DOHH2 (cell line): ENCODE data around the gene ADCY4.

Experiments
- H3F3A ChIP-seq: fragments of 200-600 bp; sonication (generic), shearing (Covaris generic); 2 replicates; pipeline ENCODE4 v1.6.0; 2016; ENCODE audit warnings: antibody characterized with exemption, mild to moderate bottlenecking; ENCODE audit not compliant: control insufficient read depth, insufficient read depth
- H3K27ac ChIP-seq: fragments of 200-600 bp; sonication (generic); 2 replicates; pipeline ENCODE4 v1.5.1; 2014; ENCODE audit warnings: low read depth, mild to moderate bottlenecking, low read length, moderate library complexity
- H3K27me3 ChIP-seq: fragments of 200-600 bp; sonication (generic); 2 replicates; pipeline ENCODE4 v1.6.1; 2014; ENCODE audit warnings: mild to moderate bottlenecking, low read length, mixed read lengths; ENCODE audit not compliant: control insufficient read depth
- H3K36me3 ChIP-seq: fragments of 200-600 bp; sonication (generic); 2 replicates; pipeline ENCODE4 v1.6.1; 2014; ENCODE audit warnings: mild to moderate bottlenecking, low read length, moderate library complexity, mixed read lengths; ENCODE audit not compliant: control insufficient read depth
- H3K4me1 ChIP-seq: fragments of 200-600 bp; sonication (generic); 2 replicates; pipeline ENCODE4 v1.6.1; 2014; ENCODE audit warnings: mild to moderate bottlenecking, low read length, mixed read lengths; ENCODE audit not compliant: control insufficient read depth
- H3K4me2 ChIP-seq: fragments of 200-600 bp; sonication (generic); 2 replicates; pipeline ENCODE4 v1.6.0; 2014; ENCODE audit warnings: mild to moderate bottlenecking, low read length, moderate library complexity
- H3K4me3 ChIP-seq: fragments of 200-600 bp; sonication (generic); 2 replicates; pipeline ENCODE4 v1.5.1; 2014; ENCODE audit warnings: mild to moderate bottlenecking, low read length, mixed read lengths
- H3K79me2 ChIP-seq: fragments of 200-600 bp; sonication (generic); 2 replicates; pipeline ENCODE4 v1.6.1; 2014; ENCODE audit warnings: mild to moderate bottlenecking, low read length, mixed read lengths; ENCODE audit not compliant: control insufficient read depth
- H3K9me2 ChIP-seq: fragments of 200-600 bp; sonication (generic); replicated peaks from 2 replicates; pipeline ENCODE4 v1.6.1; 2014; ENCODE audit warnings: mild to moderate bottlenecking, low read length, mixed read lengths; ENCODE audit not compliant: control insufficient read depth
- H3K9me3 ChIP-seq: fragments of 200-600 bp; sonication (generic); 2 replicates; pipeline ENCODE4 v1.6.1; 2014; ENCODE audit warnings: antibody characterized with exemption, low read length, mixed read lengths; ENCODE audit not compliant: control insufficient read depth, insufficient read depth
- H4K20me1 ChIP-seq: fragments of 200-600 bp; sonication (generic); 2 replicates; pipeline ENCODE4 v1.6.0; 2014; ENCODE audit warnings: low read depth, mild to moderate bottlenecking, antibody characterized with exemption, low read length, moderate library complexity; ENCODE audit not compliant: control insufficient read depth, insufficient read depth
- EZH2phosphoT487 ChIP-seq: fragments of 200-600 bp; sonication (generic); IDR thresholded peaks from 2 replicates; pipeline ENCODE4 v1.6.1; 2017; ENCODE audit warnings: borderline replicate concordance, mild to moderate bottlenecking, antibody characterized with exemption, low read length, moderate library complexity, mixed read lengths
- TF ChIP-seq, protein P1 (sequence below): fragments of 200-600 bp; sonication (generic); IDR thresholded peaks from one replicate; pipeline ENCODE4 v1.5.1; 2014; ENCODE audit warnings: antibody characterized with exemption, mild to moderate bottlenecking, low read depth, low read length; ENCODE audit not compliant: poor library complexity, severe bottlenecking

The ADCY4 gene

DNA sequence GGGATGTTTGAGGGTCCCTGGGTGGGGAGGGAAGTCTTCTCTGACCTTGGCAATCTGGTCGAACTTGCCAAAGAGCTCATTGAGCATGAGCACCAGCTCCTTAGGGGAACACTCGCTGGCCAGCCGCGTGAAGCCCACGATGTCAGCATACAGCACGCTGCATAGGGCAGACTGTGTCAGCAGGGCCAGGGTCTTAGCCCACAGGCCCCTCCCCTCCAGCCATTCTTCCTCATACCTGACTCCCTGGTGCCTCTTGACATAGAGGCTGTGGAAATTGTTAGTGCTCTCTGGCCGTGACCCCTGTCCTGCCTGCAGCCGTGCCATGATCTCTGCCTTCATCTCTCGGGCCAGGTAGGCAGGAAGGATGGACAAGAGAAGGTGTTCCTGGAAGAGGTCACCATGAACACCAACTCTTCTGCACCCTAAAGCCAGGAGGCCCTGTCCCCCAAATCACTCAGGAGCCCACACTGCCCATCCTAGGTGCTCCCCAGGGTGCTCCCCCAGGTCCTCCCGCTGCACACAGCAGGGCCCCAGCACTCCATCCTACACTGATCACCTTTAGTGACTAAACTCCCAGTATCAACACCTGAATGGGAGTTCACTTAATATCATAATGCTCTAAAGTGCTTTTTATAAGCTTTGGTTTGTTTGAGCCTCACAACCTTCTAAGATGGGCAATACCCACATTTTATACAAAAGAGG is 3.7 kb downstream of the ADCY4 start:
- no peak overlapping the region for H3K4me3 ChIP-seq
- H3K9me2 ChIP-seq: no peaks in the 10 kb centered on the region
- TF ChIP-seq, protein P1, sequence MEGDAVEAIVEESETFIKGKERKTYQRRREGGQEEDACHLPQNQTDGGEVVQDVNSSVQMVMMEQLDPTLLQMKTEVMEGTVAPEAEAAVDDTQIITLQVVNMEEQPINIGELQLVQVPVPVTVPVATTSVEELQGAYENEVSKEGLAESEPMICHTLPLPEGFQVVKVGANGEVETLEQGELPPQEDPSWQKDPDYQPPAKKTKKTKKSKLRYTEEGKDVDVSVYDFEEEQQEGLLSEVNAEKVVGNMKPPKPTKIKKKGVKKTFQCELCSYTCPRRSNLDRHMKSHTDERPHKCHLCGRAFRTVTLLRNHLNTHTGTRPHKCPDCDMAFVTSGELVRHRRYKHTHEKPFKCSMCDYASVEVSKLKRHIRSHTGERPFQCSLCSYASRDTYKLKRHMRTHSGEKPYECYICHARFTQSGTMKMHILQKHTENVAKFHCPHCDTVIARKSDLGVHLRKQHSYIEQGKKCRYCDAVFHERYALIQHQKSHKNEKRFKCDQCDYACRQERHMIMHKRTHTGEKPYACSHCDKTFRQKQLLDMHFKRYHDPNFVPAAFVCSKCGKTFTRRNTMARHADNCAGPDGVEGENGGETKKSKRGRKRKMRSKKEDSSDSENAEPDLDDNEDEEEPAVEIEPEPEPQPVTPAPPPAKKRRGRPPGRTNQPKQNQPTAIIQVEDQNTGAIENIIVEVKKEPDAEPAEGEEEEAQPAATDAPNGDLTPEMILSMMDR: no peak
- no peak for TF ChIP-seq EZH2phosphoT487
- H3F3A ChIP-seq: no peaks in the 10 kb centered on the region; the same call in 1 of the 2 replicates
- no peaks in the 10 kb centered on the region for H3K79me2 ChIP-seq
- H3K27me3 ChIP-seq: peaks cover 16% of the 10 kb centered on the region
- no peaks in the 10 kb centered on the region for H4K20me1 ChIP-seq
- no peak overlapping the region for H3K4me2 ChIP-seq
- H3K9me3 ChIP-seq: no peaks in the 10 kb centered on the region
- H3K27ac ChIP-seq: no peak overlapping the region
- peaks cover 36% of the 10 kb centered on the region for H3K4me1 ChIP-seq
- H3K36me3 ChIP-seq: no peaks in the 10 kb centered on the region

DNA sequence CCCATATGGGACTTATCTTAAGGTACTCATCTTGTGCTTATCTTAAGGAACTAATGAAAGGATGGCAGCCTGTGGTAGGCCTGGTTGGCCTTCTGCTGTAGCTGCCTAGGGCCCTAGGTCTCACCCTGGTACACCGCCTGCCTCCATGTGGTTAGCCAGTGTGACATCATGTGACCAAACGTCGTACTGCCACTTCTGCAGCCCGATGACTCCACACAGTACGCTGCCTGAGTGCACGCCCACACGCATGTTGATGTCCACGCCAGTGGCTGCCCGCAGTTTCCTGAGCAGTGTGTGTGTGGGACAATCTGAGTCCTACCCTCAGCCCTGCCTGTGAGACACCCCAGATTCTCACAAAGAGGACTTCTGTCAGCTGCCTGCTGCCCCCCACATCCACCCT is 5.1 kb downstream of the ADCY4 start:
- peaks cover 36% of the 10 kb centered on the region for H3K4me1 ChIP-seq

DNA sequence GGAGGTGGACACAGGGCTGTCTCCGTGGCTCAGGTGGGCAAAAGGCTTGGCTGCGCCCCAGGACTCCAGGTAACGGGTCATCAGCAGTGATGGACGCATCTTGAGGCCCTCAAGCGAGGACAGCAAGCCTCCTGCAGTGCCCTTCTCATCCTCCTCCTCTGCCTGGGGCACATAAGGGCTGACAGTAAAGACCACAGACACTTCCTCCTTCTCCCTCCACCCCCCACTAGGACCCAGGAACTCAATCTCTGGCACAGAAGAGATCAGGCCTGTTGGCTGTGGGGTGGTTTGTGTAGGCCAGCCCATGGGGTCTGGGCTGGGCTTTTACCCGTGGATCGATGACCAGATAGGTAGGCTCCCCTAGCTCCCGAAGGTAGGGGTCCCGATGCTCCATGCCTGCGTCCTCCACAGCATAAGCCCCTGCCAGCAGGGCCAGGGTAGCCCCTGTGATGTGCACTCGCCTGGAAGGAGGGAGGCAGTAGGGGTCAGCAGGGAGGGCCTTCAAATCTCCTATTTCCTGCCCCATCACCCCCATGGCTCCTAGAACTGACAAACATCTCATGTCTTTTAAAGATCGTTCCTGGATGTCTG is 5.7 kb downstream of the ADCY4 start:
- H3F3A ChIP-seq: no peaks in the 10 kb centered on the region; the same call in 1 of the 2 replicates
- no peaks in the 10 kb centered on the region for H3K79me2 ChIP-seq
- no peak for TF ChIP-seq EZH2phosphoT487
- TF ChIP-seq, protein P1: no peak
- H3K4me1 ChIP-seq: peaks cover 33% of the 10 kb centered on the region
- no peaks in the 10 kb centered on the region for H3K9me2 ChIP-seq
- no peak overlapping the region for H3K4me3 ChIP-seq
- H3K9me3 ChIP-seq: no peaks in the 10 kb centered on the region
- H3K27ac ChIP-seq: no peak overlapping the region
- H3K27me3 ChIP-seq: peaks cover 16% of the 10 kb centered on the region
- H3K36me3 ChIP-seq: no peaks in the 10 kb centered on the region
- no peaks in the 10 kb centered on the region for H4K20me1 ChIP-seq
- no peak overlapping the region for H3K4me2 ChIP-seq

More for the DNA sequence above, 5.1 kb downstream of the ADCY4 start:
- H3K36me3 ChIP-seq: no peaks in the 10 kb centered on the region
- H3F3A ChIP-seq: no peaks in the 10 kb centered on the region; the same call in 1 of the 2 replicates
- no peaks in the 10 kb centered on the region for H3K9me3 ChIP-seq
- no peak overlapping the region for H3K27ac ChIP-seq
- H3K9me2 ChIP-seq: no peaks in the 10 kb centered on the region
- H3K4me3 ChIP-seq: no peak overlapping the region
- H3K4me2 ChIP-seq: no peak overlapping the region
- H3K79me2 ChIP-seq: no peaks in the 10 kb centered on the region
- H3K27me3 ChIP-seq: peaks cover 16% of the 10 kb centered on the region
- H4K20me1 ChIP-seq: no peaks in the 10 kb centered on the region
- TF ChIP-seq, protein P1: no peak
- TF ChIP-seq EZH2phosphoT487: no peak
